Gastroesophageal sphincter (tissue), 4 donors: ENCODE results near the gene CACNG4. TPM values are rescaled to one million over a fixed set of nuclear protein-coding genes. Genes with fewer than 3 reads are reported as not detected.

Experiments used
- ATAC-seq: fragments of 150-250 bp; one replicate; pipeline ENCODE4 v1.9.1; 2016; ENCODE audit warnings: mild to moderate bottlenecking, moderate library complexity
- H3K27ac ChIP-seq, 4 donors: fragments of 200-600 bp; sonication (generic) in 3 of 4; 1 replicate in 3 of 4; 2 replicates in 1 of 4; pipeline ENCODE4 v1.5.1; 2016 to 2019
- H3K27me3 ChIP-seq: fragments of 200-600 bp; sonication (generic); one replicate; pipeline ENCODE4 v1.5.1; 2019
- H3K36me3 ChIP-seq, 2 donors: fragments of 200-600 bp; sonication (generic); one replicate each; pipeline ENCODE4 v1.5.1; 2019; ENCODE audit warnings: control low read depth in 1 of 2
- H3K4me1 ChIP-seq, 3 donors: fragments of 200-600 bp; sonication (generic); 1 replicate in 2 of 3; 2 replicates in 1 of 3; pipeline ENCODE4 v1.5.1; 2016 to 2019; ENCODE audit warnings: control low read depth in 2 of 3
- H3K4me3 ChIP-seq, 2 donors: fragments of 200-600 bp; sonication (generic); one replicate each; pipeline ENCODE4 v1.5.1; 2019; ENCODE audit warnings: mild to moderate bottlenecking in 1 of 2, moderate library complexity in 1 of 2
- H3K9me3 ChIP-seq, 3 donors: fragments of 200-600 bp; sonication (generic); one replicate each; pipeline ENCODE4 v1.5.1; 2017 to 2019; ENCODE audit warnings: control low read depth in 2 of 3
- EP300 ChIP-seq: sonication (generic); formaldehyde crosslinking; IDR thresholded peaks from one replicate; pipeline ENCODE4 v1.6.1; 2017; ENCODE audit warnings: antibody characterized with exemption, mild to moderate bottlenecking
- POLR2A ChIP-seq, 2 donors: fragments of 450-650 bp; IDR thresholded peaks; one replicate each; pipeline ENCODE4 v1.6.1; 2017; ENCODE audit warnings: antibody characterized with exemption in 2 of 2, mild to moderate bottlenecking in 2 of 2, moderate library complexity in 1 of 2
- POLR2AphosphoS5 ChIP-seq: sonication (generic); formaldehyde crosslinking; IDR thresholded peaks from one replicate; pipeline ENCODE4 v1.6.1; 2017; ENCODE audit warnings: antibody characterized with exemption
- WGBS, 2 donors: methylation state at CpG; one replicate each; pipeline ENCODE4 v1.1.5; 2018; ENCODE audit warnings: low coverage in 1 of 2; 5-methylcytosine and 5-hydroxymethylcytosine counted together
- total RNA-seq, 4 donors: library from RNA; depleted of rRNA; stranded (reverse); fragments of >200 nt; gene quantifications; one replicate each; pipeline ENCODE4 v1.1.0, GENCODE V29; 2016
- TF ChIP-seq, protein P1 (sequence below), 4 experiments: fragments of 200-600 bp in 2 of 4; fragments of 450-650 bp in 2 of 4; sonication (generic) in 1 of 4; IDR thresholded peaks; one replicate each; pipeline ENCODE4 v1.5.1; 2017 to 2019; ENCODE audit warnings: antibody characterized with exemption in 4 of 4, mild to moderate bottlenecking in 2 of 4, moderate library complexity in 2 of 4

Gene CACNG4
- total RNA-seq, 4 donors from 2014 or later: 0.13 to 13.5 (median 2.1) TPM; not detected in 1

- WGBS, 2 donors: 83 to 96% methylated on average over 4 to 7 of the region's 7 CpGs
- Histone ChIP-seq H3K4me3 (no peak overlapping the region), H3K27me3 (peaks cover 39% of the 10 kb centered on the region), H3K4me1 (peaks cover 0 to 29% (median 3%) of the 10 kb centered on the region in 3 donors), H3K36me3 (no peaks in the 10 kb centered on the region), H3K9me3 (no peaks in the 10 kb centered on the region), H3K27ac (no peak overlapping the region)
- TF ChIP-seq EP300: no peak
- no peak for TF ChIP-seq POLR2AphosphoS5
- TF ChIP-seq, protein P1, sequence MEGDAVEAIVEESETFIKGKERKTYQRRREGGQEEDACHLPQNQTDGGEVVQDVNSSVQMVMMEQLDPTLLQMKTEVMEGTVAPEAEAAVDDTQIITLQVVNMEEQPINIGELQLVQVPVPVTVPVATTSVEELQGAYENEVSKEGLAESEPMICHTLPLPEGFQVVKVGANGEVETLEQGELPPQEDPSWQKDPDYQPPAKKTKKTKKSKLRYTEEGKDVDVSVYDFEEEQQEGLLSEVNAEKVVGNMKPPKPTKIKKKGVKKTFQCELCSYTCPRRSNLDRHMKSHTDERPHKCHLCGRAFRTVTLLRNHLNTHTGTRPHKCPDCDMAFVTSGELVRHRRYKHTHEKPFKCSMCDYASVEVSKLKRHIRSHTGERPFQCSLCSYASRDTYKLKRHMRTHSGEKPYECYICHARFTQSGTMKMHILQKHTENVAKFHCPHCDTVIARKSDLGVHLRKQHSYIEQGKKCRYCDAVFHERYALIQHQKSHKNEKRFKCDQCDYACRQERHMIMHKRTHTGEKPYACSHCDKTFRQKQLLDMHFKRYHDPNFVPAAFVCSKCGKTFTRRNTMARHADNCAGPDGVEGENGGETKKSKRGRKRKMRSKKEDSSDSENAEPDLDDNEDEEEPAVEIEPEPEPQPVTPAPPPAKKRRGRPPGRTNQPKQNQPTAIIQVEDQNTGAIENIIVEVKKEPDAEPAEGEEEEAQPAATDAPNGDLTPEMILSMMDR (IDR thresholded peaks at IDR 0.05): no peak
- no peak for TF ChIP-seq POLR2A (IDR thresholded peaks at IDR 0.05)
- ATAC-seq: no peak
Observed at GRCh38 chr17:66980896-66981295, 16.4 kb downstream of the CACNG4 start.

DNA sequence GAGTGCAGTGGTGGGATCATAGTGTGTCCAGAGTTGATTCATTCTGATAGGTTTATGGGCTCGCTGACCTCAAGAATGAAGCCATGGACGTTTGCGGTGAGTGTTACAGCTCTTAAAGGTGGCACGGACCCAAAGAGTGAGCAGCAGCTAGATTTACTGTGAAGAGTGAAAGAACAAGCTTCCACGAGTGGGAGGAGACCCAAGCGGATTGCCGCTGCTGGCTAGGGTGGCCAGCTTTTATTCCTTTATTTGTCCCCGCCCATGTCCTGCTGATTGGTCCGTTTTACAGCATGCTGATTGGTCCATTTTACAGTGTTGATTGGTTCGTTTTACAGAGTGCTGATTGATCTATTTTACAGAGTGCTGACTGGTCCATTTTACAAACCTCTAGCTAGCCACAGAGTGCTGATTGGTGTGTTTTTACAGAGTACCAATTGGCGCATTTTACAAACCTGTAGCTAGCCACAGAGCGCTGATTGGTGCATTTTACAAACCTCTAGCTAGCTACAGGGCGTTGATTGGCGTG, 17.5 kb downstream of the CACNG4 start:
- TF ChIP-seq POLR2AphosphoS5 (no peak), POLR2A (IDR thresholded peaks at IDR 0.05) (no peak), EP300 (no peak)
- TF ChIP-seq, protein P1 (IDR thresholded peaks at IDR 0.05): no peak
- peaks cover 30% of the 10 kb centered on the region for H3K27me3 ChIP-seq
- H3K27ac ChIP-seq: no peak overlapping the region
- 74% methylated on average over 8 to 10 of the region's 14 CpGs for WGBS, 2 donors
- ATAC-seq: no peak
- H3K4me1 ChIP-seq: peaks cover 0 to 18% (median 3%) of the 10 kb centered on the region in 3 donors
- no peaks in the 10 kb centered on the region for H3K9me3 ChIP-seq
- H3K4me3 ChIP-seq: no peak overlapping the region
- H3K36me3 ChIP-seq: no peaks in the 10 kb centered on the region

GRCh38 chr17:66983414-66984021, 19.0 kb downstream of the CACNG4 start:
- no peak overlapping the region for H3K4me3 ChIP-seq
- H3K27me3 ChIP-seq: peaks cover 24% of the 10 kb centered on the region
- no peak for TF ChIP-seq EP300
- TF ChIP-seq, protein P1 (IDR thresholded peaks at IDR 0.05): no peak
- TF ChIP-seq POLR2A (IDR thresholded peaks at IDR 0.05): no peak
- no peak for TF ChIP-seq POLR2AphosphoS5
- H3K9me3 ChIP-seq: no peaks in the 10 kb centered on the region
- H3K27ac ChIP-seq: no peak overlapping the region
- ATAC-seq: no peak
- peaks cover 0 to 5% (median 0%) of the 10 kb centered on the region in 3 donors for H3K4me1 ChIP-seq
- H3K36me3 ChIP-seq: no peaks in the 10 kb centered on the region
- WGBS, 2 donors: 67 to 69% methylated on average over 3 to 7 of the region's 14 CpGs

DNA sequence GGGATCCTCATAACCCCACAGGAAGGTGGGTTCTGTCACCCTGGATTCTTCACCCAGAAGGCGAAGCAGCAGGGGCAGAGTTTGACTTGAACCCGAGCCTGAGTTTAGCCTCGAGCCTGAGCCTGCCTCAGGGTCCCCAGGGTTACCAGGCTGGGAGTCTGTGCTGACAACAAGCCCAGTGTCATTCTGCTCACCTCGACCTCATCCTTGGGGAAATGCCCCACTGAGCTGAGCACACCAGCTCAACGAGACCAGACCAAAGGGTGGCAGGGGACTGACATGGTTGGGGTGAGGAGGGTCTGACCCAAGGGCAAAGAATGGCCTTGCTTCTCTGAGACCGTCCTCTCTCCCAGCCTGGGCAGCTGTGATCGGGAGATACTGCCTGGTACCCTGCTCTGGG, 20.2 kb downstream of the CACNG4 start:
- Histone ChIP-seq H3K27ac (no peak overlapping the region), H3K36me3 (no peaks in the 10 kb centered on the region), H3K9me3 (no peaks in the 10 kb centered on the region), H3K4me3 (no peak overlapping the region), H3K27me3 (peaks cover 24% of the 10 kb centered on the region), H3K4me1 (no peaks in the 10 kb centered on the region)
- no peak for ATAC-seq
- WGBS, 2 donors: 92% methylated on average over 5 of the region's 7 CpGs; no CpG with 5 or more reads in 1 of the 2 donors
- TF ChIP-seq EP300 (no peak), POLR2A (IDR thresholded peaks at IDR 0.05) (no peak), POLR2AphosphoS5 (no peak)
- TF ChIP-seq, protein P1 (IDR thresholded peaks at IDR 0.05): no peak
